ENCODE results near the gene MAP7. TPM values are rescaled to one million over a fixed set of nuclear protein-coding genes. Genes with fewer than 3 reads are reported as not detected.
"Not testable (repeated sequence)": the region's sequence is repeated elsewhere in the genome, so short reads cannot be mapped to it uniquely, and the experiment has no call there.

The MAP7 gene
- total RNA-seq, 6 donors from 2014 or later = 18.1 to 26.6 (median 24.2) TPM

DNA sequence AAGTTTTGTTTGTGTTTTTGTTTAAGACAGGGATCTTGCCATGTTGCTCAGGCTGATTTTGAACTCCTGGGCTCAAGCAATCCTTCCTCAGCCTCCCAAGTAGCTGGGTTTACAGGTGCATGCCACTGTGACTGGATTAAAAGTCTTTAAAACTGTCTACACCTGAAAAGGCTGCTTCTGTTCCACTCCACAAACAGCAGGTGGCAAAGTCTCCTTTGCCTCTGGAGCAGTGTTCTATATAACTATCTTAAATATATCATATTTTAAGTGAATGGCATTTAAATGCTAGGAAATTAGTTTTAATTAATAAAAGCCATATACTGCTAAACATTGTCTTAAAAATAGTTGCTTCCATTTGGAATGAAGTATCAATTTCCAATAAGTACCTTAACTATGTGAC, 171.3 kb downstream of the MAP7 start:
- no peak for ATAC-seq (ENCODE audit: low FRiP score in 2 of 2)
- DNase-seq = no peak
- no peak overlapping the region for H3K4me3 ChIP-seq
- no peak overlapping the region for H3K27ac ChIP-seq
- no peaks in the 10 kb centered on the region for H3K9me3 ChIP-seq
- peaks cover 0 to 8% (median 0%) of the 10 kb centered on the region in 4 donors for H3K36me3 ChIP-seq
- no peaks in the 10 kb centered on the region for H3K27me3 ChIP-seq
- TF ChIP-seq POLR2AphosphoS5 (IDR thresholded peaks at IDR 0.05) = no peak
- TF ChIP-seq, protein P1, sequence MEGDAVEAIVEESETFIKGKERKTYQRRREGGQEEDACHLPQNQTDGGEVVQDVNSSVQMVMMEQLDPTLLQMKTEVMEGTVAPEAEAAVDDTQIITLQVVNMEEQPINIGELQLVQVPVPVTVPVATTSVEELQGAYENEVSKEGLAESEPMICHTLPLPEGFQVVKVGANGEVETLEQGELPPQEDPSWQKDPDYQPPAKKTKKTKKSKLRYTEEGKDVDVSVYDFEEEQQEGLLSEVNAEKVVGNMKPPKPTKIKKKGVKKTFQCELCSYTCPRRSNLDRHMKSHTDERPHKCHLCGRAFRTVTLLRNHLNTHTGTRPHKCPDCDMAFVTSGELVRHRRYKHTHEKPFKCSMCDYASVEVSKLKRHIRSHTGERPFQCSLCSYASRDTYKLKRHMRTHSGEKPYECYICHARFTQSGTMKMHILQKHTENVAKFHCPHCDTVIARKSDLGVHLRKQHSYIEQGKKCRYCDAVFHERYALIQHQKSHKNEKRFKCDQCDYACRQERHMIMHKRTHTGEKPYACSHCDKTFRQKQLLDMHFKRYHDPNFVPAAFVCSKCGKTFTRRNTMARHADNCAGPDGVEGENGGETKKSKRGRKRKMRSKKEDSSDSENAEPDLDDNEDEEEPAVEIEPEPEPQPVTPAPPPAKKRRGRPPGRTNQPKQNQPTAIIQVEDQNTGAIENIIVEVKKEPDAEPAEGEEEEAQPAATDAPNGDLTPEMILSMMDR (IDR thresholded peaks at IDR 0.05) = peak in 1 of 6 experiments; percentile 17
- TF ChIP-seq POLR2A (IDR thresholded peaks at IDR 0.05) = no peak
- no peak for TF ChIP-seq EP300 (IDR thresholded peaks at IDR 0.05)
- H3K4me1 ChIP-seq = no peaks in the 10 kb centered on the region

DNA sequence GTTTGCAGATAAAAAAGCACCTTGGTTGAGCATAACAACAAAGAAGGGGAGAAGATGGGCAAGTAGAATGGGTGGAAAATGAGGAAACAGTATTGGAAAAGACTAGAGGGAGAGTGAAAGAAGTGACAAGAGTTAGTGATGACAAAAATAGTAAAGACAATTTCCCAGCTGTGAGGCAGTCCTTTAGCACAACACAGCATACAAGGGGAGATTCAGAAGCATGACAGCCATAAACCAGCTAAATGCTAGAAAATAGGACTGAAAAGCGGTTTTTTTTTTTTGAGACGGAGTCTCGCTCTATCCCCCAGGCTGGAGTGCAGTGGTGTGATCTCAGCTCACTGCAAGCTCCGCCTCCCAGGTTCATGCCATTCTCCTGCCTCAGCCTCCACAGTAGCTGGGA, 174.4 kb downstream of the MAP7 start:
- H3K27me3 ChIP-seq; H3K36me3 ChIP-seq; DNase-seq; H3K4me3 ChIP-seq; H3K4me1 ChIP-seq; ATAC-seq (ENCODE audit: low FRiP score in 2 of 2); H3K9me3 ChIP-seq; H3K27ac ChIP-seq: not testable (repeated sequence)
- 98 to 99% methylated on average over 4 of the region's 4 CpGs for WGBS, 2 donors

DNA sequence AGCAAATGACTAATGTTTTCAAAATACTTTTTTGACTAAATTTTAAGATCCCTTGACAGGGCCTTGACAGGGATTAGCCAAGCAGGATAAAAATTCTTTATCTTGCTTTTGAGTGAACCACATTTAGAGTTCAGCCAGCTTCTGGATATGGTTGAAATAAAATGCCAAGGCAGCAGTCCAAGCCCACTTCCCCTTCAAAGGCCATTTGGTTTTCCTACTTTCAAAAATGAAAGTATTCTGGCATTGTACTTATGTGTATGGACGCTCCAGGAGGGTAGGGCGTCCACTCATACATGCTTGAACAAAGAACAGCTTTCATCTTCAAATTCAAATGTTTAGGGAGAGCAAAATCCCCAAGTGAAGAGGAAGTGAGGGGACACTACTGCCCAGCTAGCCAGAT, 178.3 kb downstream of the MAP7 start:
- no peak overlapping the region for H3K4me3 ChIP-seq
- ATAC-seq (ENCODE audit: low FRiP score in 2 of 2) (no peak), DNase-seq (no peak)
- 36 to 54% methylated on average over 2 of the region's 2 CpGs for WGBS, 2 donors
- H3K27me3 ChIP-seq = no peaks in the 10 kb centered on the region
- TF ChIP-seq, protein P1 (IDR thresholded peaks at IDR 0.05) = no peak
- TF ChIP-seq EP300 (IDR thresholded peaks at IDR 0.05) (no peak), POLR2AphosphoS5 (IDR thresholded peaks at IDR 0.05) (no peak), POLR2A (IDR thresholded peaks at IDR 0.05) (no peak)
- H3K4me1 ChIP-seq = no peaks in the 10 kb centered on the region
- H3K27ac ChIP-seq = no peak overlapping the region
- H3K9me3 ChIP-seq = no peaks in the 10 kb centered on the region
- H3K36me3 ChIP-seq = no peaks in the 10 kb centered on the region

DNA sequence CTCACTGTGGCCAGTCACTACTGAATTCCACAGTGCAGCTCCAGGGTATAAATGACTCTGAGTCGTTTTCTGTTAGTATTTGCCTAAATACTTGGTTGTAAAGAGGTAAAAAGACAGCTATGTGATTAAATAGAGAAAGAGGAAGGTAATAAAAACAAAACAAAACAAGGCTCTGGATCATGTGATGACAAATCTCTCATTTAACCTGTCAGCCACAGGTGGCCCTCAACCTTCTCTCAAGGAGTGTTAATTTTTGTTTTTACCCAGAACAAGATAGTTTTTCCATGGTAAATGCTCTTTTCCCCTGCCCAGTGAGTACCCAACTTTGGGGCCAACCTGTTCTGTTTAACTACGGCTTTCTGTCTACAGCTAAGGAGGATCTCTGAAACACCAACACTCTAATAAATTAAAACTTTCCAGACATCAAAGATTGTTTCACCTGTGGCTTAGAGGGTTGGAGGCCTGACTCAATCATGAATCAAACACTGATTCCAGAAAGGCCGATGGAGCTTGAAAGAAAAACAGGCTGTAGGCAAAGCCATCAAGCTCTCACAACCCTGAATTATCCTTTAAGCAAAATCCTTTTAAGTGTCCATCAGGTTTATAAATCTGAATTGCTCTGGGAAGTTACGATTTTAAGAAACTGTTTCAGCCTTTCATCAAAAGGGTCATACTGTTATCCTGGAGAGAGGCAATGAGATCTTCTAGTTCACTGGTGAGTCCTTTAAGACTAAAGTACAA, 179.1 kb downstream of the MAP7 start:
- no peaks in the 10 kb centered on the region for H3K27me3 ChIP-seq
- no peak overlapping the region for H3K27ac ChIP-seq
- H3K4me3 ChIP-seq = no peak overlapping the region
- H3K4me1 ChIP-seq = peaks cover 0 to 4% (median 2%) of the 10 kb centered on the region in 4 donors
- no peaks in the 10 kb centered on the region for H3K36me3 ChIP-seq
- ATAC-seq (ENCODE audit: low FRiP score in 2 of 2) (no peak), DNase-seq (no peak)
- TF ChIP-seq EP300 (IDR thresholded peaks at IDR 0.05) = no peak
- H3K9me3 ChIP-seq = no peaks in the 10 kb centered on the region
- WGBS, 2 donors = 80% methylated on average over 4 of the region's 4 CpGs

DNA sequence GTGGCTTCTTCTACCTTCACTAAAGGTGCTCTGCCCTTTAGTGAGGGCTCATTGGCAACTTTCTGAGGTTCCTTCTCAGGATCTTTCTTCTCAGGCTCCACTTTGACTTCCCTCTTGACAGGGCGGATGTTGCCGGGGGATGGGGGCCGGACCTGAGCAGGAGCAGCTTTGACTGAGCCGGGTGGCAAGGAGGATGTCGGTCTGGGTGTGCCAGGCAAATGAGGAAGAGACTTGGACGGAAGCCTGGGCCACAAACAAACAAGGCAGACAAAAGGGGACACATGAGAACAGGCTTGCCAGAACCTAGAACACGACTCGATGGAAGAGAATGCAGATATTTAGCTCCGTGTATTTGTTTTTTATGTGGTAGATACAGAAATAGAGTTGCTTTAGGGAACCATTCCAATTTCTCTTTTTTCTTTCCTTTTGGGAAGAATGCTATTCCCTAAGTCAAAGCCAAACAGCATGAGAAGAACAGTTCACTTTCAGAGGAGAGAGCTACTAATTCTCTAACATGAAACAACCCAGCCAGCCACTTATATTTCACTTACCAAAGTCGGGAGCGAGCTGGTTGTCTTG, 184.4 kb downstream of the MAP7 start:
- H3K4me1 ChIP-seq = peaks cover 0 to 4% (median 2%) of the 10 kb centered on the region in 4 donors
- H3K27me3 ChIP-seq = no peaks in the 10 kb centered on the region
- H3K9me3 ChIP-seq = no peaks in the 10 kb centered on the region
- no peak overlapping the region for H3K4me3 ChIP-seq
- TF ChIP-seq, protein P1 (IDR thresholded peaks at IDR 0.05) = no peak
- TF ChIP-seq POLR2AphosphoS5 (IDR thresholded peaks at IDR 0.05) = peak in 1 of 2 donors; percentile 7
- TF ChIP-seq POLR2A (IDR thresholded peaks at IDR 0.05) = no peak
- peaks cover 0 to 14% (median 8%) of the 10 kb centered on the region in 4 donors for H3K36me3 ChIP-seq
- peak overlapping the region in 2 of 4 donors; percentile 52 to 79 for H3K27ac ChIP-seq
- WGBS, 2 donors = 47 to 56% methylated on average over 11 of the region's 11 CpGs
- ATAC-seq (ENCODE audit: low FRiP score in 2 of 2) (peak; percentile 79 to 80), DNase-seq (peak; percentile 52 to 69)
